Head of caudate nucleus (tissue), 42 donors: ENCODE data around the gene ZNF483.
A peak's percentile ranks its signal among the peaks of the same experiment; 100 is the strongest.
"Not testable (repeated sequence)": the region's sequence is repeated elsewhere in the genome, so short reads cannot be mapped to it uniquely, and the experiment has no call there.

ENCODE experiments used
- DNase-seq, 42 donors: peaks; one replicate each; pipeline versions ENCODE4 v3.0.0 to v3.0.0-alpha.2; 2020 to 2021; ENCODE audit warnings: mixed read lengths in 7 of 42
- intact Hi-C: fragments of 100-400 bp; cut with DNase I; formaldehyde crosslinking; loops from one replicate; pipeline ENCODE4 v1.15.0; 2022

Gene ZNF483

DNA sequence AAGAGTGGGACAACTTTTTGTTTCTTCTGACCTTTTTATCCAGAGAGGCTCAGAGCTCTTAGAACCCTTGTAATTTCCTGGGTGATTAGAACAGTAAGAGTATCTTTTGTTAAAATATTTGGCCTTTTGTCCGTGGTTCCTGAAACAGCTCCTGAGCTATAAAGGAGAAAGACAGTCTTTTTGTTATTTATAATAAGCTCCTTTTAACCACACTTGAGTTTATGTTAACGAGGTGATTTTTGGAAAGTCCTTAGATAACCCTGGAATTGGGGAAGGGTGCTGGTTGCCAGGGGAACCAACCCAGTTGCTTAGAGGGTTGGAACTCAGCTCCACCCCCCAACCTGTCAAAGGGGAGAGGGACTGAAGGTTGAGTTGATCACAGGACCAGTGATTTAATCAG lies 4.8 kb downstream of the ZNF483 start:
- intact Hi-C loops = loop anchor here (5.0 to 10.0 kb wide), 2 partner anchors 47 to 115 kb away; partner anchors contain the start of gene ECPAS
- no peak for DNase-seq

- intact Hi-C loops = no loop called here
Observed at GRCh38 chr9:111531716-111532115, 6.7 kb downstream of the ZNF483 start.

GRCh38 chr9:111533099-111533790 lies 8.3 kb downstream of the ZNF483 start:
- DNase-seq = no peak
- intact Hi-C loops = no loop called here

More at GRCh38 chr9:111531716-111532115, 6.7 kb downstream of the ZNF483 start:
- no peak for DNase-seq

GRCh38 chr9:111542497-111543254 lies 17.7 kb downstream of the ZNF483 start:
- intact Hi-C loops = no loop called here
- no peak for DNase-seq

- intact Hi-C loops = no loop called here
- DNase-seq = no peak
Observed at GRCh38 chr9:111548623-111549022, 23.6 kb downstream of the ZNF483 start.

DNA sequence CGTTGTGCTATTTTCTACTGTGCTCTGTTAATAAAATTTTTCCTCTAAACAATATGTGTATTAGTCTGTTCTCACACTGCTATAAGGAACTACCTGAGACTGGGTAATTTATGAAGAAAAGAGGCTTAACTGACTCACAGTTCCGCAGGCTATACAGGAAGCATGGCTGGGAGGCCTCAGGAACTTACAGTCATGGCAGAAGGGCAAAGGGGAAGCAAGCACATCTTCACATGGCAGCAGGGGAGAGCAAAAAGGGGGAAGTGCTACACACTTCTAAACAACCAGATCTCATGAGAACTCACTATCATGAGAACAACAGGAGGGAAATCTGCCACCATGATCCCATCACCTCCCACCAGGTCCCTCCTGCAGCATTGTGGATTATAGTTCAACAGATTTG lies 30.4 kb downstream of the ZNF483 start:
- DNase-seq, intact Hi-C loops: not testable (repeated sequence)

- intact Hi-C loops = no loop called here
- DNase-seq = no peak
Observed at GRCh38 chr9:111559000-111559610, 34.1 kb downstream of the ZNF483 start.

DNA sequence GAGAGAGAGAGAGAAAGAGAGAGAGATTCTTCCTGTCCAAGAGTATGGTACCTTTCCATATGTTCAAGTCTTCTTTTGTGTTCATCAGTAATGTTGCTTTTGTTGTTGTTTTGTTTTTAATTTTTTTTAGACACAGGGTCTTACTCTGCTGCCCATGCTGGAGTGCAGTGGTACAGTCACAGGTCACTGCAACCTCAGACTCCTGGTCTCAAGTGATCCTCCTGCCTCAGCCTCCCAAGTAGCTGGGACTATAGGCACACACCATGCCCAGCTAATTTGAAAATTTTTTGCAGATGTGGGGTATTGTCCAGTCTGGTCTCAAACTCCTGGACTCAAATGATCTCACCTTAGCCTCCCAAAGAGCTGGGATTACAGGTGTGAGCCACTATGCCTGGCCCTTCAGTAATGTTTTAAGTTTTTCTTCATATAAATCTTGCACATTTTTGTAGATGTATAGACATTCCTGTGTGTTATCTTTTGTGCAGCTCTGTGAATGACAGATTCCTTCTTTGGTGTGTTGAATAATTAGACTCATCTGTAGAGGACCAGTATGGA lies 36.3 kb downstream of the ZNF483 start:
- DNase-seq = no peak
- intact Hi-C loops = no loop called here

DNA sequence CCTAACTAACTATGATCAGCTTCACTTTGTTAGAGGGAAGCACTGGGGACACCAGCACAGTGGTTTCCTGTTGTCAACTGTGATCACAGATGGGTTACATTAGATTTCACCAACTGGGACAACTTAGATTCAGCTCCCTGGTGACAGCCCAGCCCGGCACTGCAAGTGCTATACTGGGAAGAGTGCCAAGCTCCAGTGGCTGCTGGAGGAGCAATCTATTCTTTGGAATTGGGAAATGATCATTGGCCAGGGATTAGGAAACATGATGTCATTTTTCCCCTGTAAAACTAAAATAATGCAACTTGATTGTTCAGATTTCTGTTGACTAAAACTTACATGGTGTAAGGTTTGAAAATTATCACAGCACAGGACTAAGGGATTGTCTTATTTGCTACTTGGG lies 41.3 kb downstream of the ZNF483 start:
- DNase-seq = peak in 7 of 42 donors; percentile 5 to 46 (median 9)
- intact Hi-C loops = no loop called here

DNA sequence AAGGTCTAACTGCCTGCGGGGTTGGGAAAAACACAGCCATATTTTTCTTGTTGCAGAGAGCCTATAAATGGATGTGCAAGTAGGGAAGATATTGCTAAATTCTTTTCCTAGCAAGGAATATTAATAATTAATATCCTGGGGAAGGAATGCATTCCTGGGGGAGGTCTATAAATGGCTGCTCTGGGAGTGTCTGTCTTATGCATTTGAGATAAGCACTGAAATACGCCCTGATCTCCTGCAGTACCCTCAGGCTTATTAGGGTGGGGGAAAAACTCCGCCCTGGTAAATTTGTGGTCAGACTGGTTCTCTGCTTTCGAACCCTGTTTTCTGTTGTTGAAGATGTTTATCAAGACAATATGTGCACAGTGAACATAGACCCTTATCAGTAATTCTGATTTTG lies 43.1 kb downstream of the ZNF483 start:
- DNase-seq, intact Hi-C loops: not testable (repeated sequence)

DNA sequence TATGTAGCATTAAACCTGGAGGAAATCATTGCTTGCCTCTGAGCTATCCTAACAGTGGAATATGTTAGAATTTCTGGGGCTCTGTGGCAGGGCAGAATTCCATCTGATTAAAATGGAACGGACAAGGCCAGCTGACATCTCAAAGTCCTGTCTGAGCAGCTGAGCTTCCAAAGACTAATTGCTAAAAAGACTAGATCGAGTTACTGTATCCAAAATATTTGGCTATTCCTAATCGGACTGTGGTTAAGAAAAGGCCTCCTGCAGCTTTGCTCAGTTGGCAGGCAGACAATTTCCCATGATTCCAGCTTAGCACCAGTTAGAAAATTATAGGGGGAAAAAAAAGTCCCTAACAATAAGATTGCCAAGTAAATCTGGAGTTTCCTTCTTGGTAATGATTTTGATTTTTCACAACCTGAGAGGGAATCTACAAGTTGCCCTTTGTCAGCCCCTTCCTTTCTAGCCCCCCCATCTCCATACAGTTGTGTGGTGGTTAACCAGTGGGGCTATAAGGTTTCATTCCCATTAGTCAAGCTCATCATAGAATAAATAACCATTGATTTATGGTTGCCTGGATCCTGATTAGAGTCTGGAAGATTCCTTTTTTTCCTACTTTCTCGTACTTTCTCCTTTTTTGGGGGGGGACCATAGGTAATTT lies 48.1 kb downstream of the ZNF483 start:
- DNase-seq = peak in 4 of 42 donors; percentile 8 to 41 (median 12)
- intact Hi-C loops = no loop called here

DNA sequence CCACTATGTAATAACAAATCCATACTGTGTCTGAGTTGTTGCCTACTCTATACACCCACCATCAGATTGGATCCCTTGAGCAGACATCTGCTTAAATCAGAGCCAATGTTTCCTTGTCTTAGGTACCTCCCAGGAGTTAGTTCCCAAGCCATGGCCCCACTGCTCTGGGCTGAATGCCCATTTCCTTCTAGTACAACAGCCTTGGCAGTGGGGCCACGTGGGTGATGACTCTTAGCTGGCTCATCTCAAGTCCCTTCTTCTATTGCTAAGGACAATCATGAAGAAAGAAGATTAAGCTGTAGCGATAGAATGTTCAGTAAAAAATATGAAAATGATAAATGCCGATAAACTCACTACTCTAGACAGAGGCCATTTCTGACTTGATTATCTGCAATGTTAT lies 57.9 kb downstream of the ZNF483 start:
- peak in 1 of 42 donors; percentile 39 for DNase-seq
- intact Hi-C loops = no loop called here

- no peak for DNase-seq
- intact Hi-C loops = no loop called here
Observed at GRCh38 chr9:111586378-111586777, 61.4 kb downstream of the ZNF483 start.

DNA sequence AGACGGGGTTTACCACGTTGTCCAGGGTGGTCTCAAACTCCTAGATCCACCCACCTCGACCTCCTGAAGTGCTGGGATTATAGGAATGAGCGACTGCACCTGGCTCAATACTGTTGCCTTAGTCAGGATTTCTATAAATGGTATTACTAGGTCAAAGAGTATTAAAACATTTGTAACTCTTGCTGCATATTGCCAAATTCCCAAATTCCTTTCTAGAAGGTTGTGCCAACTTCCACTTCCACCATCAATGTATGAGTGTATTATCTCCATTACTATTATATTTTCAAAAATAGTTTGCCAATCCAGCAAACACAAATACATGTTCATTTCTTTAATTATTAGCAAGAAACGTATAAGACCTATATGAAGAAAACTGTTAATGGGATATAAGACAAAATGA lies 63.9 kb downstream of the ZNF483 start:
- DNase-seq = no peak
- intact Hi-C loops = no loop called here

GRCh38 chr9:111597852-111598732 lies 73.1 kb downstream of the ZNF483 start:
- DNase-seq = peak; percentile 36 to 85 (median 68)
- intact Hi-C loops = no loop called here

GRCh38 chr9:111598733-111599091 lies 73.7 kb downstream of the ZNF483 start:
- intact Hi-C loops = no loop called here
- peak in 13 of 42 donors; percentile 2 to 45 (median 12) for DNase-seq

DNA sequence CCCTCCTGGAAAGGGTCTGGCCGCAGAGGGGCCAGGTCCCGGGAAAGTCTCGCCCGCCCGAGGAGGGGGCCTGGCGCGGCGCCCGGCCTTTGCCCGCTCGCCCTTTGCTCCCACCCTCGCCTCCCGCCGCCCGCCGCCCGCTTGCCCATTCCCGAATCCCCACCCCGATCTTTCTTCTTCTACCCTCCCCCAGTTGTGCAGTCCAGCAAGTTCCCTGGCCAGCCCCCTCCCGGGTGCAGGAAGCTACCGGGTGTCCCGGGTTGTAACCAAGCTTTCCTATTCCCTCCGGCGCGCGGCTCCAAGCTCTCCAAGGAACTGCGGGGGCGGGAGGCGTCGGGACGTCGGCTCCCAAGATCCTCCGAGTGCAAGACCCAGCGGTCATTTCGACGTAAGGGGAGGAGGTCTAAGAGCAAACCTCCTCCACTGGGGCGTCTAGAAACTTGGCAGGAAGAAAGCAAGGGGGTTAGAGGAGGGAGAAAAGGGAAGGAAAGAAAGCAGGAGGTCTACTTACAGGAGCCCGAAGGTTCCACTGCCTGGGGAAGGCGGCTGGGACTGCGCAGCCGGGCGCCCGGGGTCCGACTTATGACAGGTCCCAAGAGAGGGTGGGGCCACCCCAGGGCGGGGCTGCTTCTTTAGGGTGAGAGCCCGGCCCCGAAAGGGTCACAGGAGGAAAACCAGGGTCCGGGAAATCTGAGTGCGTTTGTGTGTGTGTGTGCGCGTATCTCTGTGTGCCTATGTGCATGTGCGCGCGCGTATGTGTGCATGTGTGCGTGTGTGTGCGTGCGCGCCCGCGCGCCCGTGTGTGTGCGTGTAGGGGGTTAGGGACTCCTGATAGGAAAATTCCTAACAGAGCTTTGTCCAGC lies 74.3 kb downstream of the ZNF483 start, which contains the start of gene PTGR1:
Gene PTGR1 (minus strand): TSS at position 556 of the 863 bp plus-strand sequence. CDS start 2,225 bp downstream, outside the sequence.
- DNase-seq = peak; percentile 45 to 91 (median 80)
- intact Hi-C loops = no loop called here
